HG02884 (cell line): ENCODE results near the gene SIRT3.

ENCODE experiments used
- ATAC-seq: cut with Tn5 transposase; IDR thresholded peaks from one replicate; pipeline ENCODE4 v1.9.1; 2021; ENCODE audit warnings: mild to moderate bottlenecking, moderate library complexity; ENCODE audit not compliant: unreplicated experiment

SIRT3 gene

GRCh38 chr11:217704-218103, 18.4 kb downstream of the SIRT3 start:
- ATAC-seq, result no peak

- no peak for ATAC-seq
Observed at GRCh38 chr11:216081-216974, 19.8 kb downstream of the SIRT3 start.

- ATAC-seq, result no peak
Observed at GRCh38 chr11:215581-216037, 20.5 kb downstream of the SIRT3 start.

GRCh38 chr11:214083-214482, 22.1 kb downstream of the SIRT3 start:
- no peak for ATAC-seq

GRCh38 chr11:213111-213510, 23.0 kb downstream of the SIRT3 start:
- ATAC-seq, result no peak

GRCh38 chr11:212150-213100, 23.7 kb downstream of the SIRT3 start:
- ATAC-seq, result no peak

DNA sequence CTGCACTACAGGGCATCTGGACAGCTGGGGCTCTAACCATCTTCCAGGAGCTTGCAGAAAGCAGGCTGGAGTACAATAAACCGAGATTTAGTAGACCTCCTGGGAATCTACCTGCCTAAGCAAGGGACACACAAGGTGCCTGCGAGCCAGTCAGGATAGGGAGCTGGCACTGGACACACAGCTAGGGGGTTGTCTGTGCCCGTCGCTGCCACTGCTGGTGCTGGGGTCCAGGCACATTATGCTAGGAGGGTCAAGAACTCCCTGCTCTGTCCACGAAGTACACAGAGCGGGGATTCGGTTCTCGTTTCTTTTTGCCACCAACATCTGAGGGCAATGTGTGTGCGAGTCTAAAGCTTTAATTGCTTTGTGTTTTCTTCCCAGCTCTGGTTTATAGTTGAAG, 24.4 kb downstream of the SIRT3 start:
- no peak for ATAC-seq

GRCh38 chr11:211295-211694, 24.8 kb downstream of the SIRT3 start:
- ATAC-seq, result no peak

DNA sequence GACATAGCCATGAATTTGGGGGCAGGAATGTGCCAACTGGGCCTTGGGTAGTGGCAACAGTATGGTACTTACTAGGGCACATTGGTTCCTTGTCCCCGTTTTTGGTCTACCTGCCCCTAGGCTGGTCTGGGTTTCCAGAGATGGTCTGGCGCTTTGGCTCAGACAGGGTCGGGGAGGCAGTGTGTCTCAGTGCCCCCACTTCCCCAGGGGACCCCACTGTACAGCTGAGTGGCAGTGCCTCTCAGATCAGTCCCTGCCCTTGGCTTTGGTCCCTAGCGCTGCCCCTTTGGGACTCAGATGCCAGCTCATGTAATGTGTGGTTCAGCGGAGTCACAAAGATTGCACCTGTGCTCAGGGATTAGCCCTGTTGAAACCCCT, 25.4 kb downstream of the SIRT3 start:
- ATAC-seq, result no peak

DNA sequence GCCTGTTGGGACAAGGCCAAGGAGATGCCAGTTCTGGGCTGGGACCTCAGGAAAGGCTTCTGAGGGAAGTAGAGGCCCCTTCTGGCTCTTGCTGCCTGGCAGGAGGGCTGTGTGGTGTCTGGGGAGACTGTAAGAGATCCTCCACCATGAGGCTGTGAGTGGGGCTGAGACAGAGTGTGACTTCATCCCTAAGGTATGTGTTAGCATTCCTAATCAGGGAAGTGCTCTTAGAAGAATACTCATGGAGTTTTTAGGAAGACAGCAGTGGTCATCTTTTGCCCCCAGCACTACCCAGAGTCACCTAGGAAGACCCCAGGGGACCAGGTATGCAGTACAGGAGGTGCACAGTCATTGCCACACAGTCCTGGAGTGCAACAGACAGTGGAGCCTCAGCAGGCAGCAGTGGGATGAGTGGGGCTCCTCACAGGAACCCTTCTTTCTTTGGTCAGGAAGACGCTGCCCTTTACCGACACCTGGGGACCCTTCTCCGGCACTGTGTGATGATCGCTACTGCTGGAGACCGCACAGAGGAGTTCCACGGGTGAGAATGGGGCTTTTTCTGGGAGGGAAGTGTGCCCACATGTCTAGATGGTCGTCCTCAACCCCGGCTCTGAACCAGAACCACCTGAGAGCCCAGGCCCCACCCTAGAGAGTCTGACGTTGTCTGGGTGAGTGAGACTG, 25.9 kb downstream of the SIRT3 start:
- ATAC-seq, result no peak

DNA sequence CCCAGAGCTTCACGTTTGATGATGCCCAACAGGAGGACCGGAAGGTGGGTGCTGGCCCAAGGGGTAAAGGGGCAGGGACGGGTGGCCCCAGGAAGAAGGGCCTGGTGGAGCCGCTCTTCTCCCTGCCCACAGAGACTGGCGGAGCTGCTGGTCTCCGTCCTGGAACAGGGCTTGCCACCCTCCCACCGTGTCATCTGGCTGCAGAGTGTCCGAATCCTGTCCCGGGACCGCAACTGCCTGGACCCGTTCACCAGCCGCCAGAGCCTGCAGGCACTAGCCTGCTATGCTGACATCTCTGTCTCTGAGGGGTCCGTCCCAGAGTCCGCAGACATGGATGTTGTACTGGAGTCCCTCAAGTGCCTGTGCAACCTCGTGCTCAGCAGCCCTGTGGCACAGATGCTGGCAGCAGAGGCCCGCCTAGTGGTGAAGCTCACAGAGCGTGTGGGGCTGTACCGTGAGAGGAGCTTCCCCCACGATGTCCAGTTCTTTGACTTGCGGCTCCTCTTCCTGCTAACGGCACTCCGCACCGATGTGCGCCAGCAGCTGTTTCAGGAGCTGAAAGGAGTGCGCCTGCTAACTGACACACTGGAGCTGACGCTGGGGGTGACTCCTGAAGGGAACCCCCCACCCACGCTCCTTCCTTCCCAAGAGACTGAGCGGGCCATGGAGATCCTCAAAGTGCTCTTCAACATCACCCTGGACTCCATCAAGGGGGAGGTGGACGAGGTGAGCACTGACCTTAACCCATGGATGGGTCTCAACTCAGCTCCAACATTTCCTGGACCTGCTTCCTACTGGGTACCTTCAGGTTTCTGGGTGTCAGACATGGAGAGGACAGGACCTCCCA, 26.6 kb downstream of the SIRT3 start:
- ATAC-seq, result no peak

GRCh38 chr11:208917-209260, 27.3 kb downstream of the SIRT3 start:
- ATAC-seq, result no peak

DNA sequence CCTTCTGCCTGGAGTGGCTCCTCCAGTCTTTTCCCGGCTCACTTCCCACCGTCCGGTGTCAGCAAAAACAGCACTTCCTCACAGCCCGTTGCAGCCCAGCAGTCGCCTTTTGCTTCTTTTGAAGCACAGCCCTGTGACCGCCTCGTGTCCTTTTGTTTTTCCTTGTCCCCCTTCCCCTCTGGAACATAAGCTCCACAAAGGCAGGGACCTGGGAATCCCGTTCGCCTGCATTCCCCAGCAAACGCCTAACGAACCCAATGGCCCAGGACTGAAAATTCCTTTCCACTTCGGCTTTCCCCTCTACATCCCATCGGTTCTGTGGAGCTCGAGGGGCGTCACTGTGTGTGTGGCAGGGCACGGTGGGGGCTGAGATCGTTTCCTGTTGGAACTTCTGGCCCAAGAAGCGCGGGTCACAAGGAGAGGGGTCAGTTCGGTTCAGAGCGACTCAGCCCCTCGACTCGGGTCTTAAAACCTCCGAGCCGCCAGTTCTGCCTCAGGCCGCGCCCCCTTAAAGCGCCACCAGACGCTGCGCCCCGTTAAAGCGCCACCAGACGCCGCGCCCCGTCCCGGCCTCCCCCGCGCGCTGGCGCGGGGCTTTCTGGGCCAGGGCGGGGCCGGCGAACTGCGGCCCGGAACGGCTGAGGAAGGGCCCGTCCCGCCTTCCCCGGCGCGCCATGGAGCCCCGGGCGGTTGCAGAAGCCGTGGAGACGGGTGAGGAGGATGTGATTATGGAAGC, 27.8 kb downstream of the SIRT3 start:
- no peak for ATAC-seq

DNA sequence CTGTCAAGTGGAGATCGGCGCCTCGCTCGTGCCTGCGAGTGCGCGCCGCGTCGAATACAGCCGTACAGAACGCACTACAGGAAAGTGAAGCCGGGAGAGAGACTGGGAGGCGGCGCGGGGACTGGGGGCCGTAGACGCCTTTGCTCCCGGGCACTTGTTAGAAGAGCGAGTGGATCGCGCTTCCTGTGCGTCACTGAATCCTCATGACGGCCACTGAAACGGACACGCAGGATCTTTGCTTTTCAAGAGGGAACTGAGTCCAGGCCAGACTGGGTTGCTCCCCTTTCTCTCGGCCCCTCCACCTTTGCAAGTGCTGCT, 28.3 kb downstream of the SIRT3 start:
- peak; percentile 5 for ATAC-seq

DNA sequence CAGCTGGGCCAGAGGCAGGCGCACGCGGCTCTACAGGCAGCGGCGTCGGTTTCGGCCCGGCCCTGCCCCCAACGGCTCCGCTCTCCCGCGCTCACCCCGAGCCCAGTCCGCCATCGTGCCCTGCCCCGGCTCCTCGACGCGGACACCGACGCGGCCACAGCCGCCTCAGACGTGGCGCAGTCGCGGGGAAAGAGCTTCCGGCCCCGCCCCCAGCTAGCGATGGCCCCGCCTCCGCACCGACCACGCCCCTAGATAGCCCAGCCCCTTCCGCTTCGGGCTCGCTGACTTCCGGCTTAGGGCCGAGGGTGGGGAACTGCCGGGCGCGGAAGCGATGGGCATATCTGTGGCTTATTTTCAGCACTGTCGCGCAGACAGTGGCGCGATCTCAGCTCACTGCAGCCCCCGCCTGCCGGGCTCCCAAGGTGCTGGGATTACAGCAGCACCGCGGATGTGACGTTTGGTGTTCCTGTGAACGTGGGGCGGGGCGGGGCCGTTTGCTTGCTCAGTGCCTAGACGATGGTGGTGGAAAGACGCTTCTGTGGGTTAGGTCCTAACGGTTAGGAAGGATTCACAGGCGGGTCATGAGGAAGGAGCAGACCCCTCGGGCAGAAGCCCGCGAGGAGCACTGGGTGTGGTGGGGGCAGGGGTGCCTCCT, 28.8 kb downstream of the SIRT3 start, which contains the start of the genes BET1L and RIC8A:
BET1L (minus strand) TSS at position 192 of the 655 bp plus-strand sequence; CDS start at position 114, 78 bp downstream.
RIC8A (plus strand) TSS at position 501 of the 655 bp plus-strand sequence. CDS start 1,147 bp downstream, outside the sequence.
- ATAC-seq, result peak; percentile 66

DNA sequence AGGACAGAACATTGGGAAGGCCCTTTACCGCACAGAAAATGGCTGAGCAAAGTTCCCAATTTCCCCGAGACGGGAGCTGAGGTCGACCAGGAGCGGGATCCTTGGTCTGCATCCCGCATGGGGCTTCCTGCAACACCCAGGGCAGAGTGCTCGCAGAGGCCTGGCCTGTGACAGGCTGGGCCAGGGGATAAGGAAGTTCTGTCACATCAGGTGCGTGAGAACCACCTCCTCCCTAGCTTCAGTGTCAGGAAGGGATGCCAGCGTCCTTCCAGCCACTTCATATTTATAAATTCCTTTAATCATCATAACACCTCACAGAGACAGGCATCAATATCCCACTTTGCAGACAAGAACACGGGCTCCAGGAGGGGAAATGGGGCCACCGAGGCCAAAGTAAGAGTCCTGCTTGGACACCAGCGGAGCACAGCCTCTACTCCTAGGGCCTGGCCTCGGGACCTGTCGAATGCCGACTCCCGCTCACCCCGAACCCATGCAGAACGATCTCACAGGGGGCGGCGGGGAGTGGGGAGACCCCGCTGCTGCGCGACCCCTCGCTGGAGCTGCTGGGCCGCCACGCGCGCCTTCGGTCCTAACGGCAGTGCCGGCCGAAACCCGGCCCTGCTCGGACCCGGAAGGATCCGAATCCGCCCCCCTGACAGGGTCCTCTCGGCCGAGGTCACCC, 29.5 kb downstream of the SIRT3 start:
- ATAC-seq, result no peak

GRCh38 chr11:206002-206384, 30.1 kb downstream of the SIRT3 start:
- no peak for ATAC-seq

GRCh38 chr11:205221-206001, 30.7 kb downstream of the SIRT3 start:
- ATAC-seq, result no peak
